HL-60 (cell line): ENCODE data around the gene FNBP1L.

Experiments used
- DNase-seq, 2 experiments: peaks; one replicate each; pipeline ENCODE4 v3.0.0-alpha.2; 2010 to 2020; ENCODE audit warnings: low read depth in 1 of 2, low spot score in 1 of 2
- H3K27ac ChIP-seq: fragments of 250-450 bp; sonication (Bioruptor Pico); replicated peaks from 2 replicates; pipeline ENCODE4 v1.5.1; 2020; ENCODE audit warnings: mild to moderate bottlenecking, moderate library complexity
- H3K27me3 ChIP-seq: fragments of 250-450 bp; sonication (Bioruptor Pico); 2 replicates; pipeline ENCODE4 v1.5.1; 2021; ENCODE audit warnings: mild to moderate bottlenecking, moderate library complexity; ENCODE audit not compliant: insufficient read depth, poor library complexity, severe bottlenecking
- H3K4me3 ChIP-seq: replicated peaks from 2 replicates; pipeline ENCODE4 v1.5.1; 2011; ENCODE audit warnings: mild to moderate bottlenecking, control low read depth, low read length; ENCODE audit not compliant: insufficient read depth
- GABPA ChIP-seq: IDR thresholded peaks from 2 replicates; pipeline ENCODE4 v1.6.1; 2012; ENCODE audit warnings: low read depth
- POLR2AphosphoS5 ChIP-seq: IDR thresholded peaks from 2 replicates; pipeline ENCODE4 v1.6.1; 2012; ENCODE audit warnings: low read depth
- SPI1 ChIP-seq: IDR thresholded peaks from 2 replicates; pipeline ENCODE4 v1.6.1; 2012; ENCODE audit warnings: low read depth, mild to moderate bottlenecking, borderline replicate concordance
- TF ChIP-seq, protein P1 (sequence below): IDR thresholded peaks from 2 replicates; pipeline ENCODE4 v1.6.1; 2012; ENCODE audit warnings: low read depth; ENCODE audit not compliant: insufficient replicate concordance
- TF ChIP-seq, protein P2 (sequence below): IDR thresholded peaks from one replicate; pipeline ENCODE4 v1.5.1; 2011; ENCODE audit warnings: low read length, control low read depth, inconsistent platforms; ENCODE audit not compliant: insufficient read depth

Gene FNBP1L

DNA sequence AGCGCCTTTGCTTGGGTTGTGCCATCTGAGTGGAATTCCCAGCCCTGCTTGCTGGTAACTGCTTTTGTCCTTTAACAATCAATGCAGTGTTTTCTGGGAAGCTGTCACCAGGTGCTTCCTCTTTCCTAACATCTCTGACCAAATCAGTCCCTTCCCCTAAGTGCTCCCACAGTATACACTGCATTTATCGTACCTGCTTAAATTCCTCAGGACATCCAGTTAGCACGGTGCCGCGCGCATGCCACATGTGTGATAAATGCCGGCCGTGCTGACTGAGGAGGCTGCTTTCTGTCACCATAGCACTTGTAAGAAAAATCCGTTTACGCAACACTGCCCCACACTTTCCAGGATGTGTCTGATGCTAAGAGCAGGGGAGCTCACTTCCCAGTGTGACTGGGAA lies 118.3 kb downstream of the FNBP1L start:
- DNase-seq, result no peak
- Histone ChIP-seq H3K4me3 (no peak overlapping the region), H3K27ac (no peak overlapping the region), H3K27me3 (no peaks in the 10 kb centered on the region)
- TF ChIP-seq, protein P1, sequence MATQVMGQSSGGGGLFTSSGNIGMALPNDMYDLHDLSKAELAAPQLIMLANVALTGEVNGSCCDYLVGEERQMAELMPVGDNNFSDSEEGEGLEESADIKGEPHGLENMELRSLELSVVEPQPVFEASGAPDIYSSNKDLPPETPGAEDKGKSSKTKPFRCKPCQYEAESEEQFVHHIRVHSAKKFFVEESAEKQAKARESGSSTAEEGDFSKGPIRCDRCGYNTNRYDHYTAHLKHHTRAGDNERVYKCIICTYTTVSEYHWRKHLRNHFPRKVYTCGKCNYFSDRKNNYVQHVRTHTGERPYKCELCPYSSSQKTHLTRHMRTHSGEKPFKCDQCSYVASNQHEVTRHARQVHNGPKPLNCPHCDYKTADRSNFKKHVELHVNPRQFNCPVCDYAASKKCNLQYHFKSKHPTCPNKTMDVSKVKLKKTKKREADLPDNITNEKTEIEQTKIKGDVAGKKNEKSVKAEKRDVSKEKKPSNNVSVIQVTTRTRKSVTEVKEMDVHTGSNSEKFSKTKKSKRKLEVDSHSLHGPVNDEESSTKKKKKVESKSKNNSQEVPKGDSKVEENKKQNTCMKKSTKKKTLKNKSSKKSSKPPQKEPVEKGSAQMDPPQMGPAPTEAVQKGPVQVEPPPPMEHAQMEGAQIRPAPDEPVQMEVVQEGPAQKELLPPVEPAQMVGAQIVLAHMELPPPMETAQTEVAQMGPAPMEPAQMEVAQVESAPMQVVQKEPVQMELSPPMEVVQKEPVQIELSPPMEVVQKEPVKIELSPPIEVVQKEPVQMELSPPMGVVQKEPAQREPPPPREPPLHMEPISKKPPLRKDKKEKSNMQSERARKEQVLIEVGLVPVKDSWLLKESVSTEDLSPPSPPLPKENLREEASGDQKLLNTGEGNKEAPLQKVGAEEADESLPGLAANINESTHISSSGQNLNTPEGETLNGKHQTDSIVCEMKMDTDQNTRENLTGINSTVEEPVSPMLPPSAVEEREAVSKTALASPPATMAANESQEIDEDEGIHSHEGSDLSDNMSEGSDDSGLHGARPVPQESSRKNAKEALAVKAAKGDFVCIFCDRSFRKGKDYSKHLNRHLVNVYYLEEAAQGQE, result no peak
- TF ChIP-seq POLR2AphosphoS5 (no peak), GABPA (no peak), SPI1 (no peak)
- TF ChIP-seq, protein P2, sequence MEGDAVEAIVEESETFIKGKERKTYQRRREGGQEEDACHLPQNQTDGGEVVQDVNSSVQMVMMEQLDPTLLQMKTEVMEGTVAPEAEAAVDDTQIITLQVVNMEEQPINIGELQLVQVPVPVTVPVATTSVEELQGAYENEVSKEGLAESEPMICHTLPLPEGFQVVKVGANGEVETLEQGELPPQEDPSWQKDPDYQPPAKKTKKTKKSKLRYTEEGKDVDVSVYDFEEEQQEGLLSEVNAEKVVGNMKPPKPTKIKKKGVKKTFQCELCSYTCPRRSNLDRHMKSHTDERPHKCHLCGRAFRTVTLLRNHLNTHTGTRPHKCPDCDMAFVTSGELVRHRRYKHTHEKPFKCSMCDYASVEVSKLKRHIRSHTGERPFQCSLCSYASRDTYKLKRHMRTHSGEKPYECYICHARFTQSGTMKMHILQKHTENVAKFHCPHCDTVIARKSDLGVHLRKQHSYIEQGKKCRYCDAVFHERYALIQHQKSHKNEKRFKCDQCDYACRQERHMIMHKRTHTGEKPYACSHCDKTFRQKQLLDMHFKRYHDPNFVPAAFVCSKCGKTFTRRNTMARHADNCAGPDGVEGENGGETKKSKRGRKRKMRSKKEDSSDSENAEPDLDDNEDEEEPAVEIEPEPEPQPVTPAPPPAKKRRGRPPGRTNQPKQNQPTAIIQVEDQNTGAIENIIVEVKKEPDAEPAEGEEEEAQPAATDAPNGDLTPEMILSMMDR, result no peak

DNA sequence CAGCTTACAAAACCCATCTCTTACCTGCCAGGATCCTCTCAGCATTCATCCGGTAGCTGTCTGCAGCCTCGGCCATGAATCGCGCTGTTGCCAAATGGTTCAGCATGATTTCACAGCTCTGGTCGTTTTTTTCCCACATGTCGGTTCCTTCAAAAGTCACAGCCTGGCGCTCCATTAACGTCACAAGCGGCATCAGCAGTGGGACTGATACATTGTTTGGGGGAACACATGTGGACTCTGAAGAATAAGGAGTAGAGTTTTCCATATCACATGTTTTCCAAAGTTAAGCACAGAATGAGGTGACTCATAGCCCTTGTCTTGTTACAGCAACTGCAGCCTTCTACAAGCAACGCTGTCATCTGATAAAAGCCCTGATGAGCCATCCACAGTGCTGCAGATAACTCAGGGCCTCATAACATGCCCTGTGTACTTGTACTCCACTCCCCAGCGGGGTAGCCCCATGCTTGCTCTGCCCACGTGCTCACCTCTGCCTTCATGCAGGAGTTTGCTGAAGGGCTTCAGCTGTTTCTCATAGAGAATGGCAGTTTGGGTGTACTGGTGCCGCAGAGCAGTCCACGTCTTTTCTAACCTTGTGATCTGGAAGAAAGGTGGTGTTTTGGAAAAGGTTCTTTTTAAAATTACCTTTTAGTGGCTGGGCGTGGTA lies 119.5 kb downstream of the FNBP1L start:
- no peak for TF ChIP-seq GABPA
- TF ChIP-seq, protein P2, result no peak
- DNase-seq, result no peak
- H3K27me3 ChIP-seq, result no peaks in the 10 kb centered on the region
- no peak overlapping the region for H3K27ac ChIP-seq
- H3K4me3 ChIP-seq, result no peak overlapping the region

DNA sequence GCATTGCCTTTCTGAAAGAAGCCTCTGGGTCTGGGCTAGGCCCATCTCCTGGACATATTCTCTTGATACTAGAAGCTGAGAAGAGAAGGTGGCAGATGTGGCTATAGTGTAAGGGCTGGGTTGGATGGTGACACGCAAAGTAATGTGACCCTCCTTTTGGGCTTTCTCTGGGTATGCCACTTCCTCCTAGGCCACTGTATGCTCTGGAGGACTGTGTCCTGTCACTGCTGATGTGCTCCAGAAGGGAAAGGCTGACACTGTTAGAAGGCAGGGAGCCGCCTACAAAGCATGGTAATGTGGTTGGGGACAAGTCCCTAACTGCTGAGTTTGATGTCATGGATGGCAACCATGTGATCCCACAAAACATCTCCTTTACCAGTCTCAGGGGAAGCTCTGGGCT lies 121.6 kb downstream of the FNBP1L start:
- TF ChIP-seq, protein P1, result no peak
- TF ChIP-seq SPI1 (no peak), POLR2AphosphoS5 (no peak), GABPA (no peak)
- TF ChIP-seq, protein P2, result no peak
- no peak for DNase-seq
- Histone ChIP-seq H3K4me3 (no peak overlapping the region), H3K27me3 (no peaks in the 10 kb centered on the region), H3K27ac (no peak overlapping the region)

DNA sequence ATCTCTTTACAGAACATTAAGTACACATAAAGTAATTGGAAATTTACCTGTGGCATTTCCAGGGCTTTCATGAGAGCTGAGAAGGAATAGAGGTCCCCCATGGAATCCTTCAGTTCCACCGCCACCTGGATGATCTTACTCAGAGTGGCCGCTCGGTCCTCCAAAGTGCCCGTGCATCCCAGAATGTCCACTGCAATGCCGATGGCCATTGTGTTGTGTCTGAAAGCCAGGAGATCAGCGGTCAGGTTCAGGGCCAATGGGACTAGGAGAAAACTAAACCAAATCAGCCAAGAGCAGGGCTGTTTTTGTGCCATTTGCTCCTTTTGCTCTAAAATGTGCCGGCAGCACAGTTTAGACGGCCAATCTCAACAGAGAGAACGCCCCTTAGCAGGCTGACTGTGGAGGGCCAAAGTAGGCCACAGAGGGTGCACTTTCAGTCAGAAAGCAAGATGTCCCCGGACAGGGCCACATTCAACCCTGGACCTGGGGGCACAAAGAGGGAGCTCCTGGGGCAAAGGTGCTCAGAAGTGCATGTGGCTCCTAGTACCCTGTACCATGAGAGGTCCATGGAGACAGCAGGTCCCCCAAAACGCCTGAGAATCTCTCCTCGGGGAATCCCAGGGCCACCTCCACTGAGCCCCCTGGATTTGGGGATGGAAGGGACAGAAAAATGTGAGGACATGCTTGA lies 123.8 kb downstream of the FNBP1L start:
- H3K4me3 ChIP-seq, result no peak overlapping the region
- no peak overlapping the region for H3K27ac ChIP-seq
- DNase-seq, result no peak
- H3K27me3 ChIP-seq, result no peaks in the 10 kb centered on the region
- TF ChIP-seq GABPA, result no peak
- TF ChIP-seq, protein P1, result no peak
- TF ChIP-seq SPI1, result no peak
- no peak for TF ChIP-seq POLR2AphosphoS5
- TF ChIP-seq, protein P2, result no peak
